PC-9 (cell line): Measurements from ENCODE around the gene TXLNB.

Experiments
- EZH2 ChIP-seq: fragments of 200-600 bp; sonication (generic); IDR thresholded peaks from 2 replicates; pipeline ENCODE4 v1.8.0; 2017; ENCODE audit warnings: antibody characterized with exemption, low read depth
- TF ChIP-seq, protein P1 (sequence below): fragments of 200-600 bp; sonication (generic); conservative IDR thresholded peaks from 2 replicates; pipeline ENCODE4 v1.6.1; 2017; ENCODE audit warnings: mixed run types, antibody characterized with exemption, mild to moderate bottlenecking, moderate library complexity

- TF ChIP-seq, protein P1, sequence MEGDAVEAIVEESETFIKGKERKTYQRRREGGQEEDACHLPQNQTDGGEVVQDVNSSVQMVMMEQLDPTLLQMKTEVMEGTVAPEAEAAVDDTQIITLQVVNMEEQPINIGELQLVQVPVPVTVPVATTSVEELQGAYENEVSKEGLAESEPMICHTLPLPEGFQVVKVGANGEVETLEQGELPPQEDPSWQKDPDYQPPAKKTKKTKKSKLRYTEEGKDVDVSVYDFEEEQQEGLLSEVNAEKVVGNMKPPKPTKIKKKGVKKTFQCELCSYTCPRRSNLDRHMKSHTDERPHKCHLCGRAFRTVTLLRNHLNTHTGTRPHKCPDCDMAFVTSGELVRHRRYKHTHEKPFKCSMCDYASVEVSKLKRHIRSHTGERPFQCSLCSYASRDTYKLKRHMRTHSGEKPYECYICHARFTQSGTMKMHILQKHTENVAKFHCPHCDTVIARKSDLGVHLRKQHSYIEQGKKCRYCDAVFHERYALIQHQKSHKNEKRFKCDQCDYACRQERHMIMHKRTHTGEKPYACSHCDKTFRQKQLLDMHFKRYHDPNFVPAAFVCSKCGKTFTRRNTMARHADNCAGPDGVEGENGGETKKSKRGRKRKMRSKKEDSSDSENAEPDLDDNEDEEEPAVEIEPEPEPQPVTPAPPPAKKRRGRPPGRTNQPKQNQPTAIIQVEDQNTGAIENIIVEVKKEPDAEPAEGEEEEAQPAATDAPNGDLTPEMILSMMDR: no peak
- TF ChIP-seq EZH2: no peak
These were observed 21.5 kb downstream of the TXLNB start for GRCh38 chr6:139270249-139270648.
